Renal cortex interstitium (tissue), 11 donors: ENCODE data around the gene PHF1. TPM values are rescaled to one million over a fixed set of nuclear protein-coding genes. Genes with fewer than 3 reads are reported as not detected.

Experiments used
- DNase-seq, 11 donors: peaks; one replicate each; pipeline ENCODE4 v3.0.0-alpha.2; 2013; ENCODE audit warnings: low read depth in 9 of 11, low spot score in 4 of 11; ENCODE audit errors: extremely low read depth in 1 of 11
- polyA plus RNA-seq, 3 donors: library from polyadenylated mRNA; unstranded; fragments of 120-200 nt; gene quantifications; one replicate each; pipeline ENCODE4 v1.2.1, GENCODE V29; 2013; ENCODE audit not compliant: insufficient read length in 3 of 3

The PHF1 gene
- polyA plus RNA-seq, 3 donors: 57.8 to 82.8 (median 68.8) TPM

DNA sequence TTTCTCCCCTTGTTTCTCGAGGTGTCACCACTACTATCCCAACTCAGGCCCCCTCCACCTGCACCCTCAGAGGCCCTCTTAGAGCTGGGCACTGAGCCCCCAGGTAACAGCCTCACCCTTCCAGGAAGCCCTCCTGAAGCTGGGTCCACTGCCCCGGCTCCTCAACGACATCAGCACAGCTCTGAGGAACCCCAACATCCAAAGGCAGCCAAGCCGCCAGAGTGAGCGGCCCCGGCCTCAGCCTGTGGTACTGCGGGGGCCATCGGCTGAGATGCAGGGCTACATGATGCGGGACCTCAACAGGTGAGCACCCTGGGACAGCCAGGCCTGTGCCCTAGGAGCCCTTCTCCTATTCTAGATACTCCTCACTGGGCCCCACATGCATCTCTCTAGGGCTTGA lies 30.6 kb downstream of the PHF1 start:
- no peak for DNase-seq

GRCh38 chr6:33442283-33442682 lies 31.5 kb downstream of the PHF1 start:
- no peak for DNase-seq

- DNase-seq: no peak
These were observed 32.2 kb downstream of the PHF1 start for GRCh38 chr6:33443025-33443424.

GRCh38 chr6:33443619-33444504 lies 33.0 kb downstream of the PHF1 start:
- DNase-seq: no peak

- no peak for DNase-seq
These were observed 34.3 kb downstream of the PHF1 start for GRCh38 chr6:33445119-33445603.

GRCh38 chr6:33446356-33446755 lies 35.5 kb downstream of the PHF1 start:
- no peak for DNase-seq

DNA sequence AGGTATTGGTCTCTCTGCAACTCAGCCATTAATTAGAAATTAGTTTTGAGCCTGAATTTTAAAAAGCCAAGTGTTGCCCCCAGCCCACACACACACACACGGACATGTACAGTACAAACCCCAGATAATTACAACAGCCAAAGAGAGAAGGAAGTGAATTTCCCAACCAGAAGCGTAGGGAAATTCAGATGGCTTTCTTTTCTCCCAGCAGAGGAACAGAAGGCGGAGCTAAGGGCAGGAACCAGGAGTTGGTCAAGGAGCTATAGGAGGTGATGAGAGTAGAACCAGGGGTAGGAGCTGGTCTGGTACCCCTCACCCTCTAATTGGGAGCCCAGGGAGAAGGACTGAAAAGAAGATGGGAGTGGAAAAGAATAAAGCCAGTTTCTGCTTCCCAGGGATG lies 39.6 kb downstream of the PHF1 start:
- DNase-seq: no peak

DNA sequence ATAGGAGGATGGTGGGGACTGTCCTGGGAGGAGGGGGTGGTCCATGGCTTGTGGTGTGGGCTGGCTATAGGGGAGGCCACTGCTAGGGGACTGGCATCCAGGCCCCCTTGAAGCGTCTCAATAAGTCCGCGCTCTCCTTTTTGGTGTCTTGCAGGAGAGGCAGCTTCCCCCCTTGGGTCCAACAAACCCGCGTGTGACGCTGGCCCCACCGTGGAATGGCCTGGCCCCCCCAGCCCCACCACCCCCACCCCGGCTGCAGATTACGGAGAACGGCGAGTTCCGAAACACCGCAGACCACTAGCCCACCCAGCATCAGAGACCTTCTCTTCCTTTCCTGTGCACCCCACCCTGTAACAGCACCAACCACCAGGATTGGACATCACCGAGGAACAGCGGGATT lies 40.8 kb downstream of the PHF1 start:
- no peak for DNase-seq

GRCh38 chr6:33452496-33452895 lies 41.7 kb downstream of the PHF1 start:
- no peak for DNase-seq

DNA sequence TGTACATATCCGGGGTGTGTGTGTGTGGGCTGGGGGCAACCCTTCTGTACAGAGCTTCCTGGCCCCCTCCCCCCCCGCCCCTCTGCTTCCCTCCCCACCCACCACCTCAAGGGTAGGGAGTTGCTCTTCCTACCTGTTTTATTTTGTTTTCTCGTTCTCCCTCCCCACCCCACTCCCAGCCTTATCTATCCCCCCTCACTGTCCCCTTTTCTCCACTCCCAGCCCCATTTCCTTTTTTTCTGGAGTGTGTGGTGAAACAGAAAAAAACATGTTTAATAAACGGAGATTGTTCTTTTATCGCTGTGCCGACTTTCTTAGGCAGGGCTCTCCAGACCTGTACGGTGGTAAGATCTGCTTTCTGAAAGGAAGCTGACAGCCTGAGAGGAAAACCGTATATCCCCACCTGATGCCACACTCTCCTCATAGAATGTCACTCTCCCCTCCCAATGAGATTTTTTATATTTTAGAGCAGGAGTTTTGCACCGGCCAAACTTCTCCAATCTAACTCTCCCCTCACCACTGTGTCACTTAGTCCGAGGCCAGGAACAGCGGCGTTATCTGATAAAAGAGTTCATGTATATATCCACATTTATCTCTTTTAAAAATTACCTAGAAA lies 42.7 kb downstream of the PHF1 start:
- no peak for DNase-seq

GRCh38 chr6:33454009-33454946 lies 43.5 kb downstream of the PHF1 start, which contains the start of gene ZBTB9:
ZBTB9 (plus strand) TSS chr6:33454576; CDS start chr6:33455101, 525 bp downstream.
- DNase-seq: peak; percentile 86 to 94 (median 90)

DNA sequence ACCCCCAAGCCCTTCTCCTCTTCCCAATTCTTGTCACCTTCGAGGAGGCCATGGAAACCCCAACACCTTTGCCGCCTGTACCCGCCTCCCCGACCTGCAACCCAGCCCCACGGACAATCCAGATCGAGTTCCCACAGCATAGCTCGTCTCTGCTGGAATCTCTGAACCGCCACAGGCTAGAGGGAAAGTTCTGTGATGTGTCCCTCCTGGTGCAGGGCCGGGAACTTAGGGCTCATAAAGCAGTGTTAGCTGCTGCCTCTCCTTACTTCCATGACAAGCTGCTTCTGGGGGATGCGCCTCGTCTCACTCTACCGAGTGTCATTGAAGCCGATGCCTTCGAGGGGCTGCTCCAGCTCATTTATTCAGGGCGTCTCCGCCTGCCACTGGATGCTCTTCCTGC lies 44.2 kb downstream of the PHF1 start:
- DNase-seq: no peak

DNA sequence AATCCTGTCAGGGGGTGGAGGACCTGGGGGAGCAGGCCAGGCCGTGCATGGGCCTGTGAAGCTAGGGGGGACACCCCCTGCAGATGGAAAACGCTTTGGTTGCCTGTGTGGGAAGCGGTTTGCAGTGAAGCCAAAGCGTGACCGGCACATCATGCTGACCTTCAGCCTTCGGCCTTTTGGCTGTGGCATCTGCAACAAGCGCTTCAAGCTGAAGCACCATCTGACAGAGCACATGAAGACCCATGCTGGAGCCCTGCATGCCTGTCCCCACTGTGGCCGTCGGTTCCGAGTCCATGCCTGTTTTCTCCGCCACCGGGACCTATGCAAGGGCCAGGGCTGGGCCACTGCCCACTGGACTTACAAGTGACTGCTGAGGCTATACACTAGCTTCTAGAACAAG lies 45.3 kb downstream of the PHF1 start:
- no peak for DNase-seq

DNA sequence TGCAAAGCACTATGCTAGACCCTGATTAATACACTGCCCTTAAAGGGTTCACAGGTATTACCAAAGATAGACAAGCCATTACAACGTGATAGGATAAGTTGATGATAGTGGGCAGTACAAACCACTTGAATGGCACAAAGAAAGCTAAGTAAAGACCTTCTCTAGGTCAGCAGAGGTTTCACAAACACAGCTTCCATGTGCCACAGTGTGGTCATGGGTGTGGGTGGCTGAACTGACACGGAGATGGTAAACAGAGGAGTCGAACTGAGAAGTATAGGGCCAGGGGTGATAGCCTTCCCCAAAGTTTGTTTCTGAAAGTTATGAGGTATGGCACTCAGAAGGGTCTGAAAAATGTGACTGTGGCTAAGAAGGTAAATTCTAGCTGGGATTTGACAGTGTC lies 47.9 kb downstream of the PHF1 start:
- DNase-seq: no peak

GRCh38 chr6:33459226-33459625 lies 48.4 kb downstream of the PHF1 start:
- DNase-seq: no peak
